AG09309 (cell line): ENCODE results near the gene IQCH.

ENCODE experiments used
- DNase-seq: peaks from one replicate; pipeline ENCODE4 v3.0.0-alpha.2; 2010; ENCODE audit warnings: low read depth
- H3K4me3 ChIP-seq: 2 replicates; pipeline ENCODE4 v1.5.1; 2011; ENCODE audit warnings: mild to moderate bottlenecking, low read depth, low read length, moderate library complexity; ENCODE audit not compliant: control insufficient read depth
- CTCF ChIP-seq: IDR thresholded peaks from 2 replicates; pipeline ENCODE4 v1.5.1; 2011; ENCODE audit warnings: mild to moderate bottlenecking, low read depth, low read length, inconsistent platforms; ENCODE audit not compliant: insufficient read depth, control insufficient read depth; ENCODE audit errors: missing control alignments

IQCH gene

GRCh38 chr15:67372986-67373675 lies 118.5 kb downstream of the IQCH start:
- no peak overlapping the region for H3K4me3 ChIP-seq
- no peak for DNase-seq
- no peak for TF ChIP-seq CTCF

GRCh38 chr15:67373971-67374370 lies 119.4 kb downstream of the IQCH start:
- H3K4me3 ChIP-seq = no peak overlapping the region
- DNase-seq = no peak
- no peak for TF ChIP-seq CTCF

- no peak for TF ChIP-seq CTCF
These were observed 124.9 kb downstream of the IQCH start for GRCh38 chr15:67379530-67379929.

GRCh38 chr15:67380921-67381320 lies 126.3 kb downstream of the IQCH start:
- no peak overlapping the region for H3K4me3 ChIP-seq
- DNase-seq = no peak
- TF ChIP-seq CTCF = no peak

More at GRCh38 chr15:67379530-67379929, 124.9 kb downstream of the IQCH start:
- DNase-seq = no peak
- no peak overlapping the region for H3K4me3 ChIP-seq

- no peak for DNase-seq
- no peak overlapping the region for H3K4me3 ChIP-seq
- TF ChIP-seq CTCF = no peak
These were observed 126.9 kb downstream of the IQCH start for GRCh38 chr15:67381416-67382045.

- no peak overlapping the region for H3K4me3 ChIP-seq
- TF ChIP-seq CTCF = no peak
- DNase-seq = no peak
These were observed 128.1 kb downstream of the IQCH start for GRCh38 chr15:67382723-67383122.

GRCh38 chr15:67383899-67384298 lies 129.3 kb downstream of the IQCH start:
- no peak for DNase-seq
- peak; percentile 30 for TF ChIP-seq CTCF
- H3K4me3 ChIP-seq = no peak overlapping the region
